GM18907 (cell line): ENCODE measurements around the gene UBA5.

Experiments used
- ATAC-seq: cut with Tn5 transposase; IDR thresholded peaks from one replicate; pipeline ENCODE4 v1.9.1; 2021; ENCODE audit warnings: mild to moderate bottlenecking, moderate library complexity; ENCODE audit not compliant: unreplicated experiment

UBA5 gene

GRCh38 chr3:132652640-132653270, 7.4 kb upstream of the UBA5 start:
- ATAC-seq: no peak

- ATAC-seq: no peak
Observed at GRCh38 chr3:132654190-132654589, 5.9 kb upstream of the UBA5 start.

GRCh38 chr3:132654721-132655120, 5.4 kb upstream of the UBA5 start:
- no peak for ATAC-seq

- ATAC-seq: no peak
Observed at GRCh38 chr3:132655471-132655870, 4.7 kb upstream of the UBA5 start.

DNA sequence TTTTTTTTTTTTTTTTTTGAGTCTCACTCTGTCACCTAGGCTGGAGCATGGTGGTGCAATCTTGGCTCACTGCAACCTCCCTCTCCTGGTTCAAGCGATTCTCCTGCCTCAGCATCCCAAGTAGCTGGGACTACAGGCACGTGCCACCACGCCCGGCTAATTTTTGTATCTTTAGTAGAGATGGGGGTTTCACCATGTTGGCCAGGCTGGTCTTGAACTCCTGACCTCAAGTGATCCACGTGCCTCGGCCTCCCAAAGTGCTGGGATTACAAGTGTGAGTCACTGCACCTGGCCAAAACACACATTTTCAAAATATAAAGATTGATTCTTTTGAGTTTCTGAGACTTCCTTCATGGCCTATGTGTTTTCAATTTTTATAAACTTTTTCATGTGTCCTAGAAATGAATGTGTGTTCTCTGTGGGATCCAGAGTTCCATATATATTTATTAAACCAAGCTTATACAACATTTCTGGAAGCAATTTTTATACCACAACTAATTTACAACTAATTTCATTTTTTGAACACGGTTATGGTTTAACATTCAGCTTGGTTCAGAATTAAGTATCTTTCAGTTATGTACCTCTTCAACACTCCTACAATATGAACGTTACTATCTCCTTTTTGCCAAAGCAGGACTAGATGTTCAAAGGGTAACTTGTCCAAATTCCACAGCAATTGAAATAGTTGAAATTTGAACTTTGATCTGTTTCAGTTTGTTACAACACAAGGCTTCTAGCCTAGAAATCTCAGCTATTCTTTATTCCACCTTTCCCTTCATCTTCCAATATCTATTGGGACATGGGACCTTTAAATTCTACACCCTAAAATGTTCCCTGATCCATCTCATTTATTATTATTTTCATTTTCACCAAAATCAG, 2.0 kb upstream of the UBA5 start:
- no peak for ATAC-seq

GRCh38 chr3:132659000-132659364, 1.1 kb upstream of the UBA5 start:
- ATAC-seq: no peak

DNA sequence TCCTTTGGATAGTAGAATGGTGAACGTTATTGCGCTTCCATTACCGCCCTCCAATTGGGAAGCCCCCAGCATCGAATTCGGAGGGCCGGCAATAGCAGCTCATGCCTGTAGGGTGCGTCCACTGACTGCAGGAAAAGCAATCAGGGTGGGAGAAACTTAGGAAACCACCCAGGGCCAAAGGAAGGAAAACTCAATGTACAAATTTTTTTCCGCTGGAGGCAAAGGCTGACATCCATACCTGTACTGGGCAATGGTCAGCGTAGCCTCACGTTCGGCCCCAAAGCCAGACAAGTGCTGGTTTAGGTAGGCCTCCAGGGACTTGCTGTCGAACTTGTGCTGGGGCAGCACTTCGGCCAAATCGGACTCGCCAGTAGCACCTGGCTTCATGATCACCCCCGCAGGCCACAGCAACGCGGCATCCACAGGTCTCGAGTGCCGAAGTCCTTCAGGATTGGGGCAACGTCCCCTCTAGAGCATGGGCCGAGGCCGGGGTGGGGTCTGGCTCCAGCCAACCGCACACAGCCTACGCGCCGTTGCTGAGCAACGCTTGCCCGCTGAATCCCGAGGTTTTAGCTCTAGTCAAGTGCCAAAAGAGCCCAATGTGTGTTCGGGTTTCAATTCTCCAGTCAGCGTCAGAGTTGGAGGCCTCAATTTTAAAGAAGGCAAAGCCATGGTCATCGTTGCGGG, 621 bp upstream of the UBA5 start, which contains the start of gene ACAD11:
Gene ACAD11, minus strand, starts transcription at position 445 of the 687 bp plus-strand sequence. Its CDS starts 58 bp downstream, at position 387.
- ATAC-seq: peak; percentile 66

- peak; percentile 3 for ATAC-seq
Observed at GRCh38 chr3:132660811-132661070, 612 bp downstream of the UBA5 start.

- no peak for ATAC-seq
Observed at GRCh38 chr3:132661101-132661500, 972 bp downstream of the UBA5 start.

DNA sequence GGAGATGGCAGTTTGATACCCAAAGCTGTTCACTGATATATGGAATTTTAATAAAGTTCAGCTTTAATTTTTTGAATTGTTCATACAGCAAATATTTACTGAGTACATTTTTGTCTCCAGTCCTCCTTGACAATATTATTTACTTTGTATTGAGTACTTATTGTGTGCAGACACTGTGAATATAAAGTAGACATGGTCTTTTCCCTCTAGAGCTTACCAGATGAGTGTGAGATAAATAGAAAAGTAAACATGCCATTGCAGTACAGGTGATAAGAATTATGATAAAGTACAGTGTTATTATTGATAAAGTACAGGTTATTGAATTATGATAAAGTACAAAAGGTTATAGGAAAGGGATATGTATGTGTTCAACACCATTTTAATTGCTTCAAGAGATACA, 2.1 kb downstream of the UBA5 start:
- no peak for ATAC-seq

GRCh38 chr3:132665230-132665745, 5.2 kb downstream of the UBA5 start:
- no peak for ATAC-seq

GRCh38 chr3:132669256-132669777, 9.2 kb downstream of the UBA5 start:
- no peak for ATAC-seq

DNA sequence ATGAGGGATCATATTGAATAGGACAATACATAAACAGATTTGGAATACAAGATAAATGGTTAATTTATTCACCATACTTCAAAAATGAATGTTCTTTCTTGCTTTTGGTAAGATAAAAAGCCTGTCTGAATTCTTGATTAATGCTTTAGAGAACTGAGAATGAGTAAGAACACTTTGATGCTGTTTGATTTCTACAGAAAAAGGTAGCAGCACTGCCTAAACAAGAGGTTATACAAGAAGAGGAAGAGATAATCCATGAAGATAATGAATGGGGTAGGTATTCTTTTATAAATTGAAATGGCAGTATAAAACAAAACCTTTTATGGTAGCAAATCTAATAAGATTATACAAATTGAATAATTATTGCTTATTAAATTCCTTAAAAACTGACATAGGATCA, 15.3 kb downstream of the UBA5 start:
- ATAC-seq: no peak

- no peak for ATAC-seq
Observed at GRCh38 chr3:132679911-132680310, 19.8 kb downstream of the UBA5 start.

- no peak for ATAC-seq
Observed at GRCh38 chr3:132681421-132681820, 21.3 kb downstream of the UBA5 start.

DNA sequence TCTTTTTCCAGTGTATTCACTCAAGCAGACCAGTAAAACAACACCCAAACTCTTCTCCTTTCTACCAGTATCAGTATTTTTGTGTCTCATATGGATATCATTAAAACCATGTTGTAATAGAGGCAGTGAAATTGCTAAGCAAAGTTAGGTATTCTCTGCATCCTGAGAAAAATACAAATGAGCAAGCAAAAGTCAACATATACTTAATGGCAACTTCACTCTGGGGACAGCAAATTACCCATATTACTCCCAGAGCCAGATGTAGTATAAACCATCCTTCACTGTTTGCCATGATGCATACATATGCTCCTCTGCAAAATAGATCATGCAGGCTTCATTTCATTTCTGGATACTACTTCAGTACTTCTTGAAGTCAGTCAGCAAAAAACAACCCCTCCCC, 22.1 kb downstream of the UBA5 start:
- no peak for ATAC-seq

- no peak for ATAC-seq
Observed at GRCh38 chr3:132690040-132690439, 29.9 kb downstream of the UBA5 start.

- ATAC-seq: no peak
Observed at GRCh38 chr3:132694991-132695390, 34.9 kb downstream of the UBA5 start.

DNA sequence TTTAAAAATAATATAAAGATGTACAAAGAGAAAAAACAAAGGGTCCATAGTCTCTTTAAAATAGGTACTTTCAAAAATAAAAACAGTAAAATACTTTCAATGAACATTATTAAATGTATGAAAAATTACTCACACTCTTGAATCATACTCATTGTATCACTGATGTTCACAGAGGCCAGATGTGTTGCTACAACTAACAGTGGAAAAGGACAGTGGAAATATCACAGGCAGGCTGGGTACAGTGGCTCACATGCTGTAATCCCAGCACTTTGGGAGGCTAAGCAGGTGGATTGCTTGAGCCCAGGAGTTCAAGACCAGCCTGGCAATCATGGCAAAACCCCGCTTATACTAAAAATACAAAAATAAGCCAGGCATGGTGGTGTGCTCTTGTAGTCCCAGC, 35.3 kb downstream of the UBA5 start:
- no peak for ATAC-seq

DNA sequence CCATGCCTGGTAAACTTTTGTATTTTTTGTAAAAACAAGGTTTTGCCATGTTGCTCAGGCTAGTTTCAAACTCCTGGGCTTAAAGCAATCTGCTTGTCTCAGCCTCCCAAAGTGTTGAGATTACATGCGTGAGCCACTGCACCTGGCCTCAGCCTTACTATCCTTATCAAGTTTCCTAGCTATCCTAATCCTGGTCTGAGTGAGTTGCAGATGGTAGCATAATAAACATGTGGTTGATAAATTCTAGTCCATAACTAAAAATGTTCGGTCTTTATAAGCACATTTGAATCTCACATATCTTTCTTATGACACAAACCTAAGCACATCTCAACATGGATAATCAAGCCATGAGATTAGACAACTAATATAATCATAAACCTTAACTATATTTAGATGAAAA, 43.6 kb downstream of the UBA5 start:
- no peak for ATAC-seq

DNA sequence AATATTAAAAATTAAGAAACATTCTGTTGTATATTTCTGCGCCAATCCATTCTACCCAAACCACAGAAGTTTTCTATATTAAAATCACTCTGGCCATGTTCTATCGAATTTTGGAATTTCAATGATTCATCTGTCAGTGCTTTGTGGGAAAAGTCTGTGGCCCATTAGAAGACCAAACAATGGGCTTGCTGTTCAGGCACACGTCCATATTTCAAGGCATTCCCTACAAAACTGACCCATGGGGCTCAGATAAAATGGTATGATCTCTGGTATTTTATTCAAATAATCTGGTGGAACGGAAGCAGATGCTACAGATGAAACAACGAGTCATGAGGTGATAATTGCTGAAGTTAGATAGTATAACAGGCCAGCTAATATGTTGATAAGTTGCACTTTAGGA, 49.6 kb downstream of the UBA5 start:
- no peak for ATAC-seq

DNA sequence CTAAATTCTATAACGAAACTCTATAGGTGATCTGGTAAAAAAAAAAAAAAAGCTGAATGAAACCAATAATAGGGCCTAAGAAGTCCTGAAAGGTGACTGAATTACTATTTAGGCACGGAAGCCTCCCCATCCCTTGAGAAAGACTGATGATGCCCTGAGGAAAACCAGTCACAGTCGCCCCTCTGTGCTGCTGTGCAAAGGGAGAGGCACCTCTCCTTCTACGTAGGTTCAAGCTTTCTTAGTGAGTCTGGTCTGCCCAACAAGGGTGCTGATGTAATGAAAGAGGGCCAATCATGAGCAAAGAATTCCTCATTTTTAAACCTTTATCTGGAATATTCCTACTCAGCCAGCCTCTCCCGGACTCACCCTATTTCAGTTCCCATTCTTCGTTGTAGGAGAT, 50.2 kb downstream of the UBA5 start:
- no peak for ATAC-seq
